SK-N-SH treated with all-trans-retinoic acid at 6 μM for 48 hours (cell line): ENCODE data around the gene KIF26A.

Experiments
- OSR1 ChIP-seq: fragments of 250-450 bp; sonication (Bioruptor Pico); IDR thresholded peaks from 2 replicates; pipeline ENCODE4 v1.8.0; 2022; ENCODE audit warnings: moderate library complexity, mild to moderate bottlenecking, inconsistent platforms
- PPARA ChIP-seq: fragments of 250-450 bp; sonication (Bioruptor Pico); IDR thresholded peaks from 2 replicates; pipeline ENCODE4 v1.5.0; 2020; ENCODE audit warnings: mild to moderate bottlenecking, borderline replicate concordance
- RARB ChIP-seq: fragments of 250-450 bp; sonication (Bioruptor Pico); IDR thresholded peaks from 2 replicates; pipeline ENCODE4 v1.8.0; 2021; ENCODE audit warnings: mild to moderate bottlenecking, moderate library complexity
- SNAI2 ChIP-seq: fragments of 250-450 bp; sonication (Bioruptor Pico); IDR thresholded peaks from 2 replicates; pipeline ENCODE4 v1.5.0; 2020; ENCODE audit warnings: mild to moderate bottlenecking, moderate library complexity
- ZFP3 ChIP-seq: fragments of 250-450 bp; sonication (Bioruptor Pico); IDR thresholded peaks from 2 replicates; pipeline ENCODE4 v1.5.0; 2020; ENCODE audit warnings: mild to moderate bottlenecking, moderate library complexity
- ZNF70 ChIP-seq: fragments of 450-650 bp; formaldehyde crosslinking; IDR thresholded peaks from 2 replicates; pipeline ENCODE4 v1.5.0; 2020; ENCODE audit warnings: mild to moderate bottlenecking, moderate library complexity
- TF ChIP-seq, protein P1 (sequence below): fragments of 250-450 bp; sonication (Bioruptor Pico); IDR thresholded peaks from 2 replicates; pipeline ENCODE4 v1.8.0; 2020; ENCODE audit warnings: mild to moderate bottlenecking, moderate library complexity, borderline replicate concordance
- TF ChIP-seq, protein P2 (sequence below): fragments of 250-450 bp; sonication (Bioruptor Pico); IDR thresholded peaks from 2 replicates; pipeline ENCODE4 v1.8.0; 2021; ENCODE audit warnings: low read depth, mild to moderate bottlenecking, moderate library complexity, borderline replicate concordance
- TF ChIP-seq, protein P3 (sequence below): fragments of 250-450 bp; sonication (Bioruptor Pico); IDR thresholded peaks from 2 replicates; pipeline ENCODE4 v1.5.1; 2020; ENCODE audit warnings: low read depth, mild to moderate bottlenecking, moderate library complexity
- TF ChIP-seq, protein P4 (sequence below): fragments of 250-450 bp; sonication (Bioruptor Pico); IDR thresholded peaks from 2 replicates; pipeline ENCODE4 v1.5.0; 2020; ENCODE audit warnings: mild to moderate bottlenecking, moderate library complexity

DNA sequence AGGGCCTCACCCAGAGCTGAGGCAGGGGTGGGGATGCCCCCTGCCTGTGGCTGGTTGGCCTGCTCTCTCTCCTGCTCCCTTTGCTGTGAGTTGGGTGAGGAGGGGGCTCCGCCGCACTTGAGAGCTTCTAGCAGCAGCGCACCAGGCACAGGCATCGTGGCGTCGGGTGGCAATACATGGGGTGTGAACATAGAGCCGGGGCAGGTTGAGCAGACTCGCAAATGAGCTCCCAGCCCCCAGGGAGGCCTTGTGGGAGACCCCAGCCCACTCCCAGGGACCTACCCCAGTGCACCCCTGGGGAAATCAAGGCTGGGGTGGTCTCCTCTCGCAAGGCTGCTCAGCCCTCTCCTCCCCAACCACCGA lies 54.5 kb downstream of the KIF26A start:
- TF ChIP-seq ZFP3 (CRISPR knock-in tag) (no peak), SNAI2 (no peak), OSR1 (no peak), RARB (CRISPR knock-in tag) (no peak), PPARA (CRISPR knock-in tag) (no peak), ZNF70 (no peak)
- TF ChIP-seq, protein P1, sequence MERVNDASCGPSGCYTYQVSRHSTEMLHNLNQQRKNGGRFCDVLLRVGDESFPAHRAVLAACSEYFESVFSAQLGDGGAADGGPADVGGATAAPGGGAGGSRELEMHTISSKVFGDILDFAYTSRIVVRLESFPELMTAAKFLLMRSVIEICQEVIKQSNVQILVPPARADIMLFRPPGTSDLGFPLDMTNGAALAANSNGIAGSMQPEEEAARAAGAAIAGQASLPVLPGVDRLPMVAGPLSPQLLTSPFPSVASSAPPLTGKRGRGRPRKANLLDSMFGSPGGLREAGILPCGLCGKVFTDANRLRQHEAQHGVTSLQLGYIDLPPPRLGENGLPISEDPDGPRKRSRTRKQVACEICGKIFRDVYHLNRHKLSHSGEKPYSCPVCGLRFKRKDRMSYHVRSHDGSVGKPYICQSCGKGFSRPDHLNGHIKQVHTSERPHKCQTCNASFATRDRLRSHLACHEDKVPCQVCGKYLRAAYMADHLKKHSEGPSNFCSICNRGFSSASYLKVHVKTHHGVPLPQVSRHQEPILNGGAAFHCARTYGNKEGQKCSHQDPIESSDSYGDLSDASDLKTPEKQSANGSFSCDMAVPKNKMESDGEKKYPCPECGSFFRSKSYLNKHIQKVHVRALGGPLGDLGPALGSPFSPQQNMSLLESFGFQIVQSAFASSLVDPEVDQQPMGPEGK (CRISPR knock-in tag): no peak
- TF ChIP-seq, protein P2, sequence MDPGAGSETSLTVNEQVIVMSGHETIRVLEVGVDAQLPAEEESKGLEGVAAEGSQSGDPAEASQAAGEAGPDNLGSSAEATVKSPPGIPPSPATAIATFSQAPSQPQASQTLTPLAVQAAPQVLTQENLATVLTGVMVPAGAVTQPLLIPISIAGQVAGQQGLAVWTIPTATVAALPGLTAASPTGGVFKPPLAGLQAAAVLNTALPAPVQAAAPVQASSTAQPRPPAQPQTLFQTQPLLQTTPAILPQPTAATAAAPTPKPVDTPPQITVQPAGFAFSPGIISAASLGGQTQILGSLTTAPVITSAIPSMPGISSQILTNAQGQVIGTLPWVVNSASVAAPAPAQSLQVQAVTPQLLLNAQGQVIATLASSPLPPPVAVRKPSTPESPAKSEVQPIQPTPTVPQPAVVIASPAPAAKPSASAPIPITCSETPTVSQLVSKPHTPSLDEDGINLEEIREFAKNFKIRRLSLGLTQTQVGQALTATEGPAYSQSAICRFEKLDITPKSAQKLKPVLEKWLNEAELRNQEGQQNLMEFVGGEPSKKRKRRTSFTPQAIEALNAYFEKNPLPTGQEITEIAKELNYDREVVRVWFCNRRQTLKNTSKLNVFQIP (CRISPR knock-in tag): no peak
- TF ChIP-seq, protein P3, sequence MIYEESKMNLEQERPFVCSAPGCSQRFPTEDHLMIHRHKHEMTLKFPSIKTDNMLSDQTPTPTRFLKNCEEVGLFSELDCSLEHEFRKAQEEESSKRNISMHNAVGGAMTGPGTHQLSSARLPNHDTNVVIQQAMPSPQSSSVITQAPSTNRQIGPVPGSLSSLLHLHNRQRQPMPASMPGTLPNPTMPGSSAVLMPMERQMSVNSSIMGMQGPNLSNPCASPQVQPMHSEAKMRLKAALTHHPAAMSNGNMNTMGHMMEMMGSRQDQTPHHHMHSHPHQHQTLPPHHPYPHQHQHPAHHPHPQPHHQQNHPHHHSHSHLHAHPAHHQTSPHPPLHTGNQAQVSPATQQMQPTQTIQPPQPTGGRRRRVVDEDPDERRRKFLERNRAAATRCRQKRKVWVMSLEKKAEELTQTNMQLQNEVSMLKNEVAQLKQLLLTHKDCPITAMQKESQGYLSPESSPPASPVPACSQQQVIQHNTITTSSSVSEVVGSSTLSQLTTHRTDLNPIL (CRISPR knock-in tag): no peak
- TF ChIP-seq, protein P4, sequence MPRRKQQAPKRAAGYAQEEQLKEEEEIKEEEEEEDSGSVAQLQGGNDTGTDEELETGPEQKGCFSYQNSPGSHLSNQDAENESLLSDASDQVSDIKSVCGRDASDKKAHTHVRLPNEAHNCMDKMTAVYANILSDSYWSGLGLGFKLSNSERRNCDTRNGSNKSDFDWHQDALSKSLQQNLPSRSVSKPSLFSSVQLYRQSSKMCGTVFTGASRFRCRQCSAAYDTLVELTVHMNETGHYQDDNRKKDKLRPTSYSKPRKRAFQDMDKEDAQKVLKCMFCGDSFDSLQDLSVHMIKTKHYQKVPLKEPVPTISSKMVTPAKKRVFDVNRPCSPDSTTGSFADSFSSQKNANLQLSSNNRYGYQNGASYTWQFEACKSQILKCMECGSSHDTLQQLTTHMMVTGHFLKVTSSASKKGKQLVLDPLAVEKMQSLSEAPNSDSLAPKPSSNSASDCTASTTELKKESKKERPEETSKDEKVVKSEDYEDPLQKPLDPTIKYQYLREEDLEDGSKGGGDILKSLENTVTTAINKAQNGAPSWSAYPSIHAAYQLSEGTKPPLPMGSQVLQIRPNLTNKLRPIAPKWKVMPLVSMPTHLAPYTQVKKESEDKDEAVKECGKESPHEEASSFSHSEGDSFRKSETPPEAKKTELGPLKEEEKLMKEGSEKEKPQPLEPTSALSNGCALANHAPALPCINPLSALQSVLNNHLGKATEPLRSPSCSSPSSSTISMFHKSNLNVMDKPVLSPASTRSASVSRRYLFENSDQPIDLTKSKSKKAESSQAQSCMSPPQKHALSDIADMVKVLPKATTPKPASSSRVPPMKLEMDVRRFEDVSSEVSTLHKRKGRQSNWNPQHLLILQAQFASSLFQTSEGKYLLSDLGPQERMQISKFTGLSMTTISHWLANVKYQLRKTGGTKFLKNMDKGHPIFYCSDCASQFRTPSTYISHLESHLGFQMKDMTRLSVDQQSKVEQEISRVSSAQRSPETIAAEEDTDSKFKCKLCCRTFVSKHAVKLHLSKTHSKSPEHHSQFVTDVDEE (CRISPR knock-in tag): no peak
